Lower lobe of right lung (tissue), 2 donors: ENCODE measurements around the gene COPG1. TPM values are rescaled to one million over a fixed set of nuclear protein-coding genes. Genes with fewer than 3 reads are reported as not detected.
A peak's percentile ranks its signal among the peaks of the same experiment; 100 is the strongest.

Experiments used
- ATAC-seq, 2 donors: fragments of 200-7000 bp; cut with Tn5 transposase; one replicate each; pipeline ENCODE4 v1.9.1; 2020 to 2022; ENCODE audit warnings: mild to moderate bottlenecking in 2 of 2, moderate library complexity in 2 of 2
- DNase-seq: peaks from one replicate; pipeline ENCODE4 v3.0.0-alpha.2; 2020
- H3K27ac ChIP-seq: fragments of 200-600 bp; one replicate; pipeline ENCODE4 v1.8.0; 2022
- H3K27me3 ChIP-seq: fragments of 200-600 bp; one replicate; pipeline ENCODE4 v1.8.0; 2022; ENCODE audit warnings: low read depth
- H3K36me3 ChIP-seq: fragments of 200-600 bp; one replicate; pipeline ENCODE4 v1.8.0; 2022; ENCODE audit warnings: mild to moderate bottlenecking
- H3K4me1 ChIP-seq: fragments of 200-600 bp; one replicate; pipeline ENCODE4 v1.8.0; 2022
- H3K4me3 ChIP-seq: fragments of 200-600 bp; one replicate; pipeline ENCODE4 v1.8.0; 2022; ENCODE audit warnings: mild to moderate bottlenecking
- H3K9me3 ChIP-seq: fragments of 200-600 bp; one replicate; pipeline ENCODE4 v1.8.0; 2022
- intact Hi-C: fragments of 100-400 bp; cut with DNase I; formaldehyde crosslinking; loops from one replicate; pipeline ENCODE4 v1.11.0; 2022
- total RNA-seq: library from RNA; stranded (reverse); fragmentation: NEBNext Ultra II Directional; extraction: Animal tissue kit (Norgen Biotek cat#: 25700); gene quantifications from one replicate; pipeline ENCODE4 v1.2.1, GENCODE V29; 2021
- TF ChIP-seq, protein P1 (sequence below): fragments of 200-600 bp; IDR thresholded peaks from one replicate; pipeline ENCODE4 v1.8.0; 2022; ENCODE audit warnings: antibody characterized with exemption, mild to moderate bottlenecking
- donor health status: DM: no; HTN: yes; CAD: no; lungs with severe emphysema.

Gene COPG1
- total RNA-seq, 1 donor from 2014 or later = 150 TPM

DNA sequence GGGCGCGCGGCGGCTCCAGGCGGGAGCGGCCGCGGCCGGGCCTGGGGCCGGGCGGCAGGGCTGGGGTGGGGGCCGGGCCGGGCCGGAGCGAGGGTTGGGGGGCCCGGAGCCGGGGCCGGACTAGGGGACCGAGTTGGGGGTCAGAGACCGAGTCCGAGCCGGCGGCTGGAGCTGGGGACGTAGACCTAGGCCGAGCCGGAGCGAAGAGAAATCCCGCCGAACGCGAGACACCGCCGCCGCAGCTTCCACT, 66.5 kb downstream of the COPG1 start:
- DNase-seq = no peak
- Histone ChIP-seq H3K4me3 (peak overlapping the region; percentile 94), H3K4me1 (peaks cover 35% of the 10 kb centered on the region), H3K36me3 (no peaks in the 10 kb centered on the region), H3K27ac (peak overlapping the region; percentile 91), H3K27me3 (no peaks in the 10 kb centered on the region), H3K9me3 (no peaks in the 10 kb centered on the region)
- intact Hi-C loops = no loop called here
- TF ChIP-seq, protein P1, sequence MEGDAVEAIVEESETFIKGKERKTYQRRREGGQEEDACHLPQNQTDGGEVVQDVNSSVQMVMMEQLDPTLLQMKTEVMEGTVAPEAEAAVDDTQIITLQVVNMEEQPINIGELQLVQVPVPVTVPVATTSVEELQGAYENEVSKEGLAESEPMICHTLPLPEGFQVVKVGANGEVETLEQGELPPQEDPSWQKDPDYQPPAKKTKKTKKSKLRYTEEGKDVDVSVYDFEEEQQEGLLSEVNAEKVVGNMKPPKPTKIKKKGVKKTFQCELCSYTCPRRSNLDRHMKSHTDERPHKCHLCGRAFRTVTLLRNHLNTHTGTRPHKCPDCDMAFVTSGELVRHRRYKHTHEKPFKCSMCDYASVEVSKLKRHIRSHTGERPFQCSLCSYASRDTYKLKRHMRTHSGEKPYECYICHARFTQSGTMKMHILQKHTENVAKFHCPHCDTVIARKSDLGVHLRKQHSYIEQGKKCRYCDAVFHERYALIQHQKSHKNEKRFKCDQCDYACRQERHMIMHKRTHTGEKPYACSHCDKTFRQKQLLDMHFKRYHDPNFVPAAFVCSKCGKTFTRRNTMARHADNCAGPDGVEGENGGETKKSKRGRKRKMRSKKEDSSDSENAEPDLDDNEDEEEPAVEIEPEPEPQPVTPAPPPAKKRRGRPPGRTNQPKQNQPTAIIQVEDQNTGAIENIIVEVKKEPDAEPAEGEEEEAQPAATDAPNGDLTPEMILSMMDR = no peak
- ATAC-seq = no peak

DNA sequence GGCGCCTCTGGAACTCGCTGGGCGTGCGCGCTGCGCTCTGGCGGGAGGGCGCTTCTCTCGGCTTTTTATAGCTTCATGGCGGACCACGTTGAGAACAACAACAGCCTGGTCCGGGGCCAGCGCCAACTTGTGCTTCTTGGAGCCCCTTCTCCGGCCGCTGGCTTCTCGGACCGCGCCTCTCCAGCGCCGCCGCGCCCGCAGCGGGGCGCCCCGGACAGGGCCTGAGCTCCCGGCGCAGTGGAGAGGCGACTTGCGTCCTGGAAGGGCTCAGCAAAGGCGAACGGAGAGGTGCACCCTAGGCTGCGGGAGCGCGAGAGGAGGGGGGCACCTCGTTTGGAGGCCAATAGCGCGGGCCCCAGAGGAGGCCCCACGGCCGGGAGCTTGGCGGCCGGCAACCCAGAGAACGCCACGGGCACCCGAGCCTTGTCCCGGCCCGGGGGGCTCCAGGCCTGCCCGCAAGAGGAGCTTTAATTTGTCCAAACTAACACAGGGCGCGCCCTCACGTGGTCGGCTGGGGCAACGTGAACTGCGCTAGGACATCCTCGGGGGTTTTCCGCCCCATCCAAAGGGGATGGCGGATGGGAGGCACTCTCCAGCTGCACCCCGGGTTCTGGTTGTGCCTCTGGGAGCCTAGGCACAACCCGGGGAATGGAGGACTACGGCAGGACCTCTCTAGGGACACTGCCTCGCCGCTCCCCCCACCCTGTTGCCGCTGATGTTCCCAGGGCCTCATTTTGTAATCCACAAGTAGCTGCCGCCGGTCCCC, 67.0 kb downstream of the COPG1 start:
- DNase-seq (peak; percentile 88), ATAC-seq (peak; percentile 76 to 77)
- Histone ChIP-seq H3K4me3 (peak overlapping the region; percentile 94), H3K4me1 (peaks cover 35% of the 10 kb centered on the region), H3K9me3 (no peaks in the 10 kb centered on the region), H3K27ac (peak overlapping the region; percentile 91), H3K36me3 (no peaks in the 10 kb centered on the region), H3K27me3 (no peaks in the 10 kb centered on the region)
- TF ChIP-seq, protein P1 = peak; percentile 54
- intact Hi-C loops = no loop called here

DNA sequence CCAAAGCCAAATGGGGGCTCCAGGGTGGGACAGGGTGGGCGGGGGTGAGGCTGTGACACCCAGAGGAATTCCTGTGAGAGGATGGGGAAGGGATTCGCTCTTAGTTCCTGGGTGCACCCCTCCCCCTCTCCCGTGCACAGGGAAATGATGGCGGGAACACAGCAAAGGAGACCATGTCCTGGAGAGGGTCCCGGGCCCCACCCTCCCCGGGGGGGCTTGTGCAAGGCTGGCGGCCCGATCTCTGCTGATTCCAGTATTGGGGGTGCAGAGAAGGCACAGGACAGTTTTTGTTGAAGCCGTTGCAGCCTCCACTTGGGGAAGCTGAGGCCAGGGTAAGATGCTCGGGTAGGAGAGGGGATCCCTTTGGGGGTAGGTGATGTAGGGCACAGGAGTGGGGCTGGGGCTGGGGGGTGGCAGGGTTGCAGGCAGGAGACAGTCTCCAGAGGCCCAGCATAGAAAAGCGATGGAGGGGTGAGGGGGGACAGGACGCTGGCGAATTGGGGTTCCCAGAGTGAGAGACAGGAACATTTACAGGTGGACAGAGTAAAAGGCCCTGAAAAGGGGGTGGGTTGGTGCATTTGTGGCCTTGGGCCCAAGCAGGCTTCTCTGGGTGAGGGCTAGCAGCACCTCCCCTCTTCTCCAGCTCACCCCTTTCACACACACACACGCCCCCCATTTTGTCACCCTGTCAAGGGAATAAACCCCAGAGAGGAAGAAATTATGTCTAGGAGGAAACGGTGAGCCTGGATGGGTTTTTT, 67.8 kb downstream of the COPG1 start:
- peak overlapping the region; percentile 94 for H3K4me3 ChIP-seq

DNA sequence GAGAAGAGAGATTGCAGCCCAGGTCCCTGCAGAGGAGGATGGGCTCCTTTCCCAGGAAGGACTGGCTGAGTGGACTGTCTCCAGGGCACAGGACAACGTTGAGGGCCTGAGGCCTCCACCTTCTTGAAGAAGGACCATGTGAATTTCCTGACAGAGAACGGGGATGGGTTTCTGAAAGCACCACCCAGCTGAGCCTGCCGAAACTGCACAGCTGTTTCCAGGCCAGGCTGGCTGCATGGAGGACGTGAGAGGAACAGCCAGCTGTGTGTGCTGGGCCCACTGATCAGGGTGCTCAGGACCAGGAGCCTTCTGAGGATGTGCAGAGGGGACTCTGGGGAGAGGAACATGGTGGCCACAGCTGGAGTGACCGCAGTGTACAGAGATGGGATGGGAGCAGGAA, 68.4 kb downstream of the COPG1 start:
- DNase-seq (no peak), ATAC-seq (no peak)
- TF ChIP-seq, protein P1 = no peak
- H3K27ac ChIP-seq = no peak overlapping the region
- no peaks in the 10 kb centered on the region for H3K27me3 ChIP-seq
- H3K9me3 ChIP-seq = no peaks in the 10 kb centered on the region
- intact Hi-C loops = no loop called here
- H3K36me3 ChIP-seq = no peaks in the 10 kb centered on the region
- H3K4me3 ChIP-seq = no peak overlapping the region
- H3K4me1 ChIP-seq = peaks cover 34% of the 10 kb centered on the region

More for the DNA sequence above, 67.8 kb downstream of the COPG1 start:
- Histone ChIP-seq H3K9me3 (no peaks in the 10 kb centered on the region), H3K27me3 (no peaks in the 10 kb centered on the region), H3K4me1 (peaks cover 35% of the 10 kb centered on the region), H3K36me3 (no peaks in the 10 kb centered on the region), H3K27ac (peak overlapping the region; percentile 91)
- ATAC-seq (no peak), DNase-seq (no peak)
- TF ChIP-seq, protein P1 = no peak
- intact Hi-C loops = no loop called here

DNA sequence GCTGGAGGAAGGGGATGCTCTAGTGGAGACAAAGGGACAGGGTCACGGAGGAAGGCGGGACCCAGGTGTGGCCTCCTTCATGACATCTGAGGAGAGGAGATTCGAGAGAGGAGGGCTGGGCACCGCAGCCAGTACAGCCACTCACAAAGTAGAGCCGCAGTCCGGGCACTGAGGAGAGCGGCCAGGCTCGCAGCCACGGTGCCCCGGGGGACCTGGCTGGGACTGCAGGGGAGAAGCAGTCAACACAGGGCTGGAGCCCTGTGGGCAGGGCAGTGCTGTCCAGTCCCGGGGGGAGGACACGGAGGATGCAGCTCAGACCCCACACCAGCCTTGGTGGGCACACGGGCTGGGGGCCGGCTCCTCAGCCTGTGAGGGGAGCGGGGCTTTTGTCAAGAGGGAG, 69.5 kb downstream of the COPG1 start:
- Histone ChIP-seq H3K27me3 (no peaks in the 10 kb centered on the region), H3K4me1 (peaks cover 23% of the 10 kb centered on the region), H3K27ac (no peak overlapping the region), H3K9me3 (no peaks in the 10 kb centered on the region), H3K36me3 (no peaks in the 10 kb centered on the region), H3K4me3 (no peak overlapping the region)
- no peak for ATAC-seq
- intact Hi-C loops = no loop called here
- no peak for DNase-seq
- TF ChIP-seq, protein P1 = no peak
